Epithelial cell of esophagus (primary cell): ENCODE measurements around the gene S100A10.

Experiments used
- DNase-seq: peaks from one replicate; pipeline ENCODE4 v3.0.0; 2010; ENCODE audit warnings: low read depth
- H3K4me3 ChIP-seq: 2 replicates; pipeline ENCODE4 v1.5.1; 2011; ENCODE audit warnings: mild to moderate bottlenecking, low read length, control low read depth
- TF ChIP-seq, protein P1 (sequence below): IDR thresholded peaks from 2 replicates; pipeline ENCODE4 v1.5.1; 2011; ENCODE audit warnings: low read depth, mild to moderate bottlenecking, low read length, control low read depth, inconsistent platforms; ENCODE audit not compliant: insufficient read depth; ENCODE audit errors: missing control alignments

The S100A10 gene

DNA sequence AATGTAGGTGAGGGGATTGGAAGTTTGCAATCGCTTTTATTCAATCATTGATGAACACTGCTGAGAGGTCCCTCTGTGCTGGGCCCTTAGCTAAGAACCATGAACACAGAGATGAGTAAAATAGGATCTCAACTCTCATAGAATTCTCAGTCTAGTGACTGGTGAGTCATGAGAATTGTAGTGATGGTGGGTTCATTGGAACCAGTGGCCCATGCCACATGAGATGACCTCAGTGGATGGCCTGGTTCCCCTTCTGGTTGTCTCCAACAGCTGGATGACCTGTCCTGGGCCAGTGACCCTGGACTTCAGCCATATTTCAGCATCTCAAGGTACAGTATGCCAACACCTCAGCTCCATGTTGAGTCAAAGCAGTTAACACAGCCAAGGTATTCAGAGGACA is 21.3 kb upstream of the S100A10 start:
- no peak for DNase-seq
- TF ChIP-seq, protein P1, sequence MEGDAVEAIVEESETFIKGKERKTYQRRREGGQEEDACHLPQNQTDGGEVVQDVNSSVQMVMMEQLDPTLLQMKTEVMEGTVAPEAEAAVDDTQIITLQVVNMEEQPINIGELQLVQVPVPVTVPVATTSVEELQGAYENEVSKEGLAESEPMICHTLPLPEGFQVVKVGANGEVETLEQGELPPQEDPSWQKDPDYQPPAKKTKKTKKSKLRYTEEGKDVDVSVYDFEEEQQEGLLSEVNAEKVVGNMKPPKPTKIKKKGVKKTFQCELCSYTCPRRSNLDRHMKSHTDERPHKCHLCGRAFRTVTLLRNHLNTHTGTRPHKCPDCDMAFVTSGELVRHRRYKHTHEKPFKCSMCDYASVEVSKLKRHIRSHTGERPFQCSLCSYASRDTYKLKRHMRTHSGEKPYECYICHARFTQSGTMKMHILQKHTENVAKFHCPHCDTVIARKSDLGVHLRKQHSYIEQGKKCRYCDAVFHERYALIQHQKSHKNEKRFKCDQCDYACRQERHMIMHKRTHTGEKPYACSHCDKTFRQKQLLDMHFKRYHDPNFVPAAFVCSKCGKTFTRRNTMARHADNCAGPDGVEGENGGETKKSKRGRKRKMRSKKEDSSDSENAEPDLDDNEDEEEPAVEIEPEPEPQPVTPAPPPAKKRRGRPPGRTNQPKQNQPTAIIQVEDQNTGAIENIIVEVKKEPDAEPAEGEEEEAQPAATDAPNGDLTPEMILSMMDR = no peak
- no peak overlapping the region for H3K4me3 ChIP-seq

DNA sequence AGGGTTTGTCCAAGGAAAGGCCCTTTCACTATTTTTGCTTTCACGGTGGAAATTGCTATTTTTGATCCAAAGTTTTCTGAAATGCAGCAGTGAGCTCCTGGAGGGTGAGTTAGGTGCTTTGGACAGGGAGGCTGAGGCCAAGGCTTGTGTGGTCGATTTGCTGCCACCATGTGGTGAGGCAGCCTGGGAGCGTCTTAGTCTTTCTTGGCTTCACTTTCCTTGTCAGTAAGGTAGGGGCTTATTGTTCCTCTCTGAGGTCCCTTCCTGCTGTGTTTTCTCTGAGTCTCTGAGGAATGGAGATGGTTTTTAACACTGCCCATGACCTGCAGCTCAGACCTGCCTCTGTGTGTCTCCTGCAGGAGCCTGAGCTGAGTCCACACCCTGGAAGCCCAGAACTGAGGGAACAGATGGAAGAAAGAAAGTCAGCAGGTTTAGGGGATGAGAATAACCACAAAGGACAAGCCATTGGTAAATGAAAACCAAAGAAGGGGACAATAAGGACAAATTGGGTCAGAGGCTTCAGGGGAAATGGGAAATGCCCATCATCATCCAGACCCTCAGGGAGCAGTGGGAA is 20.1 kb upstream of the S100A10 start:
- DNase-seq = peak; percentile 73
- no peak overlapping the region for H3K4me3 ChIP-seq
- TF ChIP-seq, protein P1 = peak; percentile 87

DNA sequence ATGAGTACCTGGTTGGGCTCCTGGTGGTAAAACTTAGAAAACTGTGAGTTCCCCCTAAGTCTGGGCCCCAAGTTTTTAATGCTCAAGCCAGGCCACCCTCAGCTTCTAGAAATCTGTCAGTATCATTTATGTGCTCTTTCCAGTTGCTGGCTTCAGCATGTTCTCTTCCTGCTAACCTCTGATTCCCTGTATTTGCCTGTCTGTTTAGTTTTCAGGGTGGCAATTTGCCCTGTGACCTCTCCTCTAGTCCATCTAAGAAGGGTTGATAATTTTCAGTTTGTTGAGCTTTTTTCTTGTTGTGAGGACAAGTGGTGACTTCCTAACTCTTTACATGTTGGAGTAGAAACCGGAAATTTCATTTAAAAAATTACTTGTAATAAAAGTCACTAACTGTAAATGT is 16.0 kb upstream of the S100A10 start:
- DNase-seq = no peak
- TF ChIP-seq, protein P1 = no peak
- H3K4me3 ChIP-seq = no peak overlapping the region

DNA sequence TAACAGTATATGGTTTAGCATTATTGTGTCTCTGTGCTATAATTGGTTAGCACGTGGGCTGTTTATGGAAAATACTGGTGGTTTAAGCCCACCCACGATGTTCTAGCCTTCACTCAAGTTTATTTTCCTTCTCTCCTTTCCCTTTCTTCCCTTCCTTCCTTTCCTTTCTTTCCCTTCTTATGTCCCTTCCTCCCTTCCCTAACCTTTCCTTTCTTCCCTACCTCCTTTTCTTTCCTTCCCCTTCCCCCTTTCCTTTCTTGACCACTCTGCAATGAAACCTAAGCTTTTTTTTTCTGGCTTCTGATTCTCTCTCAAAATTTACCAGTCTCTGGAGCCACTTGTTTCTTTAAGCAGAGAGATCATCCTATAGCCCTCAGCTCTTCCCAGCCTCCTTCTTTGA is 13.4 kb upstream of the S100A10 start:
- TF ChIP-seq, protein P1 = no peak
- H3K4me3 ChIP-seq = no peak overlapping the region
- no peak for DNase-seq

DNA sequence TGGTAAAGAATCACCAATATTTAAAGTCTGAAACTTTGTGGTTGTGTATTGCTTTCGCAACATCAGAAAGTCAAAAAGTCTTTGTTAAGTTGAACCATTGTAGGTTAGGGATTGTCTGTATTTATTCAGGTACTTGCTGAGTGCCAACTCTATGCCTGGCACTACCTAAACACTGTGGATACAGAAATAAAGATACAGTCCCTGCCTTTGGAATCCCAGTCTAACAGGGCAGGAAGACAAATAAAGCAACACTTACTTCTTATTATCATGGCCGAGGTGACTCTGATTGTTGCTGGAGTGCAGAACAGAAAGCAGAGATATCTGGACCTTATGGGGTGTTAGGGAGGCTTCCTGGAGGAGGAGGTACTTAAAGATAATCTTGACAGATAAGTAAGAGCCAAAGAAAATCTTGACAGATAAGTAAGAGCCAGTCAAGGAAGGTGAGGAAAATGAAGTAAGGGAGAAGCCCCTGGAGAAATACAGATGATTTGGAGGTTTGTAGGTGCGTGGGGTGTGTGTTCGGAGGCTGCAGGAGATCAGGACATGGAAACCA is 11.8 kb upstream of the S100A10 start:
- DNase-seq = no peak
- no peak overlapping the region for H3K4me3 ChIP-seq
- TF ChIP-seq, protein P1 = no peak

DNA sequence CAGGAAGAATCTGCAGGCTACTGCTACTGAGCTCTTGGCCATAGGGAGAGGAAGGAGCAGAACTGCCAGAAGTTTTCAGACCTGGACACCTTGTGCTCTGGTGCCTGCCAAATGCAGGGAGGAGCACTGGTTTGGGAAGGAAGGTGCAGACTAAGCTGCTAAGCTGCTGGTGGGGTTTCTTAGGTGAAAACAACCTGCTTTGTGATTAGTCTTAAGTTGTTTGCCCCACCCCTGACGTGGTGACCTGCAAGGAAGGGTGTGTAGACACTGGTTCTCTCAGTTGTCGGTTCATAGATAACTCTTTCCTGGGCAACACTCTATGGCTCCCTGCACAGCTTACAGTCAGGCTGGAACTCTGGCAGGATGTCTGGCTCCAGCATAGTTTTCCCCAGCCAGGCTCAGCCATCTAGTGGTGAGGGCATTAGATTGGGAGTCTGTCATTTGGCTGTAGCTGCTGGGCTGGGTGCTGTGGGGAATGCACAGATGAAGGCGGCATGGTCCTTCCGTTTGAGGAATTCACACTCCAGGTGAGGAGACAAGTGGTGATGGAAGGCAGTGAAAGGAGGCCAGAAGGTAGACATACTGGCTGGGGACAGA is 10.3 kb upstream of the S100A10 start:
- DNase-seq = peak; percentile 27
- H3K4me3 ChIP-seq = no peak overlapping the region
- TF ChIP-seq, protein P1 = peak; percentile 47

DNA sequence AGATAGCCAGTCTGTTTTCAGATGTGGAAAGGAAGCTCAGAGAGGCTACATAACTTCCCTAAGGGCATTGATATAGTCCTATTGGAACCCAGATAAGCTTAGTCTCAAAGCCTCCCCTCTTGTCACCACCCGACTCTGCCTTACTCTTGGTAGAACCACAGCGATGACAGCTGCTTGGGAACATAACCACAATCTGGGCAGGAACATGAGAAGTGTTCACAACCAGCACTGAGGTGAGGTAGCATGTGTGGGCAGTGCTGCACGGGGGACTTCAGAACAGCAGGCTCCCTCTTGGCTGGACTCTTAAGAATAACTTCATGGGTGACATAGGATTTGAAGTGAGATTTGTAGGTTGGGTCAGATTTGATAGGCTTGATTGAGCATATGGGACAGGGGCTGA is 9.3 kb upstream of the S100A10 start:
- TF ChIP-seq, protein P1 = no peak
- H3K4me3 ChIP-seq = no peak overlapping the region
- DNase-seq = no peak
